Measurements from ENCODE around the gene MPP7. TPM values are rescaled to one million over a fixed set of nuclear protein-coding genes. Genes with fewer than 3 reads are reported as not detected.

MPP7 gene
- total and polyA plus RNA-seq, 2 of the 8 experiments (the other 6 are each of a cell fraction or from before 2014, with no cell fraction given): 1.9 to 9.3 TPM

GRCh38 chr10:28291881-28292297 is 11.0 kb downstream of the MPP7 start:
- no peak for TF ChIP-seq ZNF274 (IDR thresholded peaks at IDR 0.05; ENCODE audit: borderline replicate concordance, extremely low read depth, low read length)
- Histone ChIP-seq H2AFZ (ENCODE audit: low read length) (no peak overlapping the region), H2BK5ac (ENCODE audit: low read depth, low read length) (no peak overlapping the region), H3K27me3 (replicated peaks in 1 of 4; ENCODE audit: control insufficient read depth in 3 of 4, extremely low read depth in 1 of 4, insufficient read depth in 3 of 4, low read length in 3 of 4) (peaks cover 0 to 1% (median 0%) of the 10 kb centered on the region in 4 experiments; a peak in 1 of 7 replicates), H3K9ac (replicated peaks in 1 of 4; ENCODE audit: extremely low read depth in 1 of 4, low read depth in 3 of 4, low read length in 3 of 4) (no peak overlapping the region), H2BK15ac (ENCODE audit: low read length) (0 out of 2 replicates have a peak overlapping the region, but pooled peaks have one; percentile 74), H3K14ac (ENCODE audit: insufficient read length) (no peak overlapping the region), H3K9me3 (ENCODE audit: insufficient read depth in 2 of 2, low read depth in 1 of 2, low read length in 1 of 2) (no peaks in the 10 kb centered on the region), H3K79me1 (ENCODE audit: low read depth, low read length) (no peaks in the 10 kb centered on the region), H3K27ac (ENCODE audit: low read depth, low read length) (no peak overlapping the region), H3K23me2 (ENCODE audit: low read depth, low read length) (no peaks in the 10 kb centered on the region), H2BK20ac (ENCODE audit: low read length) (no peak overlapping the region), H4K20me1 (replicated peaks in 1 of 2; ENCODE audit: control insufficient read depth in 1 of 2, insufficient read depth in 2 of 2, low read length in 2 of 2) (no peaks in the 10 kb centered on the region), H3K4me3 (ENCODE audit: extremely low read depth in 1 of 4, insufficient read depth in 2 of 4, low read depth in 3 of 4, low read length in 4 of 4) (no peak overlapping the region), H3K18ac (ENCODE audit: extremely low read depth, low read length) (no peak overlapping the region), H3K4me1 (replicated peaks in 1 of 4; ENCODE audit: control insufficient read depth in 3 of 4, insufficient read depth in 4 of 4, low read length in 3 of 4) (peaks cover 0 to 5% (median 1%) of the 10 kb centered on the region in 4 experiments; a peak in 2 of 7 replicates), H4K91ac (replicated peaks; ENCODE audit: insufficient read length, low read length) (no peak overlapping the region), H3K23ac (ENCODE audit: insufficient read length) (peak overlapping the region; percentile 93), H4K8ac (ENCODE audit: extremely low read depth, insufficient read depth, low read length) (no peak overlapping the region), H3K4me2 (ENCODE audit: insufficient read depth in 1 of 2, low read depth in 2 of 2, low read length in 2 of 2) (no peak overlapping the region), H2AK5ac (ENCODE audit: low read depth, low read length) (no peak overlapping the region), H3K56ac (replicated peaks; ENCODE audit: insufficient read length, low read depth, low read length) (no peak overlapping the region), H4K5ac (ENCODE audit: insufficient read length, low read depth, low read length) (no peak overlapping the region), H3K79me2 (ENCODE audit: control insufficient read depth in 1 of 2, insufficient read depth in 2 of 2, low read length in 2 of 2) (no peaks in the 10 kb centered on the region), H3K36me3 (ENCODE audit: control insufficient read depth in 2 of 4, insufficient read depth in 4 of 4, low read length in 3 of 4) (no peaks in the 10 kb centered on the region), H2BK12ac (ENCODE audit: low read depth, low read length) (no peak overlapping the region), H2BK120ac (replicated peaks; ENCODE audit: low read depth, low read length) (no peak overlapping the region), H3K4ac (replicated peaks; ENCODE audit: insufficient read length, low read depth, low read length) (no peak overlapping the region)
- no peak for FAIRE-seq
- no peak for DNase-seq (ENCODE audit: low read depth in 1 of 2, low spot score in 2 of 2)
- CTCF ChIA-PET (ENCODE audit: partially characterized antibody): interaction anchor here (0.9 to 2.7 kb wide), 2 partner anchors 11 to 101 kb away, joined by 3 to 11 read pairs; partner anchors contain the start of gene MPP7
- WGBS, 2 experiments (ENCODE audit: extremely low coverage in 1 of 2, insufficient coverage in 1 of 2, insufficient read length in 1 of 2, insufficient replicate concordance in 2 of 2, low coverage in 1 of 2, low lambda C conversion rate in 2 of 2, missing lambda C conversion rate in 1 of 2): 91% methylated on average over 5 of the region's 5 CpGs; no CpG with 5 or more reads in 1 of the 2 experiments
- POLR2A ChIA-PET (ENCODE audit: partially characterized antibody): interaction anchor here (0.7 to 1.7 kb wide), 2 partner anchors 9 to 11 kb away, joined by 3 to 8 read pairs; partner anchors contain the start of gene MPP7

Measured in H1 (cell line).